Ascending aorta (tissue), 2 donors: ENCODE results near the gene KPNA6. TPM values are rescaled to one million over a fixed set of nuclear protein-coding genes. Genes with fewer than 3 reads are reported as not detected.
"Not testable (repeated sequence)": the region's sequence is repeated elsewhere in the genome, so short reads cannot be mapped to it uniquely, and the experiment has no call there.

Source experiments
- DNase-seq, 2 donors: peaks; one replicate each; pipeline ENCODE4 v3.0.0-alpha.2; 2019; ENCODE audit warnings: low spot score in 2 of 2
- H3K27ac ChIP-seq, 2 donors: fragments of 200-600 bp; sonication (generic); one replicate each; pipeline ENCODE4 v1.5.1; 2016 to 2017; ENCODE audit warnings: mild to moderate bottlenecking in 1 of 2
- H3K27me3 ChIP-seq: fragments of 200-600 bp; sonication (generic); one replicate; pipeline ENCODE4 v1.5.1; 2017
- H3K36me3 ChIP-seq, 2 donors: fragments of 200-600 bp; sonication (generic); one replicate each; pipeline ENCODE4 v1.5.1; 2016
- H3K4me1 ChIP-seq, 2 donors: fragments of 200-600 bp; sonication (generic); one replicate each; pipeline ENCODE4 v1.5.1; 2016 to 2017; ENCODE audit warnings: mild to moderate bottlenecking in 1 of 2
- H3K4me3 ChIP-seq, 2 donors: fragments of 200-600 bp; sonication (generic); one replicate each; pipeline ENCODE4 v1.5.1; 2016 to 2017; ENCODE audit warnings: mild to moderate bottlenecking in 1 of 2
- H3K9me3 ChIP-seq, 2 donors: fragments of 200-600 bp; sonication (generic); one replicate each; pipeline ENCODE4 v1.5.1; 2016
- intact Hi-C: fragments of 100-400 bp; cut with DNase I; formaldehyde crosslinking; loops from one replicate; pipeline ENCODE4 v1.15.1; 2023
- total RNA-seq: library from RNA; depleted of rRNA; stranded (reverse); fragments of >200 nt; gene quantifications from one replicate; pipeline ENCODE4 v1.1.0, GENCODE V29; 2016
- TF ChIP-seq, protein P1 (sequence below), 3 experiments: fragments of 200-600 bp in 2 of 3; fragments of 450-650 bp in 1 of 3; sonication (generic) in 2 of 3; IDR thresholded peaks; one replicate each; pipeline ENCODE4 v1.5.1; 2016 to 2019; ENCODE audit warnings: antibody characterized with exemption in 3 of 3, mild to moderate bottlenecking in 1 of 3, moderate library complexity in 1 of 3

Gene KPNA6
- total RNA-seq, 1 donor from 2014 or later = 26.1 TPM

GRCh38 chr1:32125313-32125712 lies 17.5 kb downstream of the KPNA6 start:
- Histone ChIP-seq H3K27me3 (no peaks in the 10 kb centered on the region), H3K27ac (no peak overlapping the region), H3K4me1 (peaks cover 5 to 11% of the 10 kb centered on the region in 2 donors), H3K9me3 (no peaks in the 10 kb centered on the region), H3K36me3 (peaks cover 0 to 4% of the 10 kb centered on the region in 2 donors), H3K4me3 (no peak overlapping the region)
- intact Hi-C loops = no loop called here
- TF ChIP-seq, protein P1, sequence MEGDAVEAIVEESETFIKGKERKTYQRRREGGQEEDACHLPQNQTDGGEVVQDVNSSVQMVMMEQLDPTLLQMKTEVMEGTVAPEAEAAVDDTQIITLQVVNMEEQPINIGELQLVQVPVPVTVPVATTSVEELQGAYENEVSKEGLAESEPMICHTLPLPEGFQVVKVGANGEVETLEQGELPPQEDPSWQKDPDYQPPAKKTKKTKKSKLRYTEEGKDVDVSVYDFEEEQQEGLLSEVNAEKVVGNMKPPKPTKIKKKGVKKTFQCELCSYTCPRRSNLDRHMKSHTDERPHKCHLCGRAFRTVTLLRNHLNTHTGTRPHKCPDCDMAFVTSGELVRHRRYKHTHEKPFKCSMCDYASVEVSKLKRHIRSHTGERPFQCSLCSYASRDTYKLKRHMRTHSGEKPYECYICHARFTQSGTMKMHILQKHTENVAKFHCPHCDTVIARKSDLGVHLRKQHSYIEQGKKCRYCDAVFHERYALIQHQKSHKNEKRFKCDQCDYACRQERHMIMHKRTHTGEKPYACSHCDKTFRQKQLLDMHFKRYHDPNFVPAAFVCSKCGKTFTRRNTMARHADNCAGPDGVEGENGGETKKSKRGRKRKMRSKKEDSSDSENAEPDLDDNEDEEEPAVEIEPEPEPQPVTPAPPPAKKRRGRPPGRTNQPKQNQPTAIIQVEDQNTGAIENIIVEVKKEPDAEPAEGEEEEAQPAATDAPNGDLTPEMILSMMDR (IDR thresholded peaks at IDR 0.05) = no peak
- no peak for DNase-seq

DNA sequence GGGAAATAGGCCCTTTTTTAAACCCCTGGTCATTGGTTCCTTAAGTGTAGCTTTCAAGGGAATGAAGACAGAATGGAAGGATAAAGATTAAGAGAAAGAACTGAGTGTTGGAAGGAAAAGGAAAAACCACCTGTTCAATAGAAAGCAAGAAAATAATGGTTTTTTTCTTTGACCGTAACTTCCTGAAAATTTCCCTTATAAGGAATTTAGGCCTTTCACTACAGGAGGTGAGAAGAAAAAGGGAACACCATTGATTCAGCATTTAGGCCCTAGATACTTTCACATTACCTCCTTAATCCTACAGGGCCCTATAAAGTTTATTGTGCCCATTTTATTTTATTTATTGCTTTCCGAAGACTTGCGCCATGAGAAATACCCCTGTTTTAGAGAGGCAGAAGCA lies 18.9 kb downstream of the KPNA6 start:
- peaks cover under 1 to 12% of the 10 kb centered on the region in 2 donors for H3K4me1 ChIP-seq
- intact Hi-C loops = no loop called here

DNA sequence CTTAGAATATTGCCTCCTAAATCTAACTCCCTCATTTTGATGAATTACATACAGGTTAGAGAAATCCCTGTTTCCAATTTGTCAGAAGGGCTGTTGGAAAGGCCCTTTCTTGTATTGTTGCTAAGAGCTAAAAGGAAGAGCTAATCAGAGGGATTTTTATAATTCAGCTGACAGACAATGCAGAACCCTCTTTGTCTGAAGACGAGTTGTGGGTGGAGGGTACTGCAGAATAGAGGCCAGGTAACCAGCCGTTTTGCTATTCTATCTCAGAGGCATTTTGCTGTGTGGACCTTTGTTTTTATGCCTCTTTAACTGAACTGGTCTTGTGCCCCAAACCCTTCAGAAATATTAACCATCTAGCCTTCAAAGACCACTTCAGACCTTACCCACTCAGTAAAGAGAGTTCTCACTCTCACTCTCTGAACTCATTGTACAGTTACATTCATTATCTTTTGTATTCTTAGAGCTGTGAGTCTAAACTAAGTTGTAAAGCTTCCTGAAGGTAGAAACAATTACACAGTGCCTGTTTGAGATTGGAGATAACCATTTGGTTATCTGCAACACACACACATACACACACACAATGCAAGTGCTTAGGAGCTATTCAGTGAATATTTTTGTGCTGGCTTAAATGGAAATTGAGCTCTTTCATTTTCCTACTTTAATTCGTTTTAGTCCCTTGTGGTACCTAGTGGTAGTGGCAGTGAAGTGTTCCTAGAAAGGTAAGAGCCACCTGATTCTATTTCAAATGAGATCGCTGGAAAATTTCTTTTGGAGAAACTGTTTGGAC lies 19.7 kb downstream of the KPNA6 start:
- intact Hi-C loops = no loop called here
- Histone ChIP-seq H3K36me3 (peaks cover 0 to 10% of the 10 kb centered on the region in 2 donors), H3K27me3 (no peaks in the 10 kb centered on the region), H3K9me3 (no peaks in the 10 kb centered on the region), H3K27ac (no peak overlapping the region), H3K4me3 (no peak overlapping the region), H3K4me1 (peaks cover 0 to 5% of the 10 kb centered on the region in 2 donors)
- no peak for DNase-seq
- TF ChIP-seq, protein P1 (IDR thresholded peaks at IDR 0.05) = no peak

More for the DNA sequence above, 18.9 kb downstream of the KPNA6 start:
- Histone ChIP-seq H3K36me3 (peaks cover 0 to 7% of the 10 kb centered on the region in 2 donors), H3K4me3 (no peak overlapping the region), H3K9me3 (no peaks in the 10 kb centered on the region), H3K27me3 (no peaks in the 10 kb centered on the region), H3K27ac (no peak overlapping the region)
- DNase-seq = no peak
- TF ChIP-seq, protein P1 (IDR thresholded peaks at IDR 0.05) = no peak

DNA sequence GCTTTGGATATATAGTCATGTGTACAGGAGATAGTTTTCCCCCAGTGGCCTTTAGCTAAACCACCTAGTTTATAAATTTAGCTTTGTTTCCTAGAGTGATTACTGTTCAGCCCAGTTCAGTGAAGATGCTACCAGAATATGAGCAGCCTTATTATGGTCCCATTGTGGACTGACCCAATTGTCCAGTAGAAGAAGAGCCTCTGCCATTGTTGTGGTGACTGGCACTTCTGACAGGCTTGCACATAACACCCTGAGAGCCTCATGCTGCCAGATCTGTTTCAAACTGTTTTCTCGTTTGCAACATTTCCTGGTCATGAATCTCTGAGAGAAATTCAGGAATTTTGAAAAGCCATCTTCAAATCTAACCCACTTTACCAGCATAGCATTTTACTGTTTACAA lies 20.6 kb downstream of the KPNA6 start:
- no peak for DNase-seq
- Histone ChIP-seq H3K36me3 (peaks cover 0 to 10% of the 10 kb centered on the region in 2 donors), H3K27ac (no peak overlapping the region), H3K4me1 (peaks cover 0 to 3% of the 10 kb centered on the region in 2 donors), H3K4me3 (no peak overlapping the region), H3K9me3 (no peaks in the 10 kb centered on the region), H3K27me3 (no peaks in the 10 kb centered on the region)
- TF ChIP-seq, protein P1 (IDR thresholded peaks at IDR 0.05) = no peak
- intact Hi-C loops = no loop called here

DNA sequence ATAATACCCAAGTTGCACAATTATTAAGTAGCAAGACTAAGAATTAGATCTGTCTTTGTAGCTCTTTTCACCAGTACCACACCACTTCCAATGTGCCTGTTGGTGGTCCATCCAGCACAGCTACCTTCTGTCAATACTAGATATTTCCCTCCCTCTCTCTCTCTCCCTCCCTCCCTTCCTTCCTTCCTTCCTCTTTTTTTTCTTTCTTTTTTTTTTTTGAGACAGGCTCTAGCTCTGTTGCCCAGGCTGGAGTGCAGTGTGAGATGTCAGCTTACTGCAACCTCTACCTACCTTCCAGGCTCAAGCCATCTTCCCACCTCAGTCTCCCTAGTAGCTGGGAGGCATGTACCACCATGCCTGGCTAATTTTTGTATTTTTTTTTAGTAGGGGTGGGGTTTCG lies 21.1 kb downstream of the KPNA6 start:
- Histone ChIP-seq H3K27me3 (no peaks in the 10 kb centered on the region), H3K4me3 (no peak overlapping the region), H3K27ac (no peak overlapping the region), H3K4me1 (peaks cover 0 to 7% of the 10 kb centered on the region in 2 donors), H3K9me3 (no peaks in the 10 kb centered on the region), H3K36me3 (peaks cover 0 to 10% of the 10 kb centered on the region in 2 donors)
- TF ChIP-seq, protein P1 (IDR thresholded peaks at IDR 0.05) = no peak
- intact Hi-C loops = no loop called here
- no peak for DNase-seq

DNA sequence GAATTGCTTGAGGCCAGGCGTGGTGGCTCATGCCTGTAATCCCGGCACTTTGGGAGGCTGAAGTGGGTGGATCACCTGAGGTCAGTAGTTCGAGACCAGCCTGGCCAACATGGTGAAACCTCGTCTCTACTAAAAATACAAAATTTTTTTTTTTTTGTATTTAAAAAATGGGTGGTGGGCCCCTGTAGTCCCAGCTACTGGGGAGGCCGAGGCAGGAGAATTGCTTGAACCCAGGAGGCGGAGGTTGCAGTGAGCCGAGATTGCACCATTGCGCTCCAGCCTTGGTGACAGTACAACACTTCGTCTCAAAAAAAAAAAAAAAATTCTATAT lies 26.1 kb downstream of the KPNA6 start:
- intact Hi-C loops, H3K27ac ChIP-seq, DNase-seq, H3K4me3 ChIP-seq, H3K27me3 ChIP-seq, H3K9me3 ChIP-seq, H3K4me1 ChIP-seq: not testable (repeated sequence)
- peaks cover 2 to 10% of the 10 kb centered on the region in 2 donors for H3K36me3 ChIP-seq
